WTC11 (cell line): ENCODE results near the gene NR4A3. TPM values are rescaled to one million over a fixed set of nuclear protein-coding genes. Genes with fewer than 3 reads are reported as not detected.

Experiments used
- ATAC-seq: fragments of 200-7000 bp; cut with Tn5 transposase; 2 replicates; pipeline ENCODE4 v1.10.0; 2021; ENCODE audit warnings: mild to moderate bottlenecking, moderate library complexity
- CTCF ChIA-PET: fragments of 300-600 bp; sonication (Branson Sonifier 250); formaldehyde crosslinking; loops from one replicate; lab custom pipeline; 2021; ENCODE audit warnings: antibody characterized with exemption; lab: Charles Lee
- POLR2A ChIA-PET: fragments of 350-600 bp; sonication (Branson Sonifier 250); formaldehyde crosslinking; loops from one replicate; lab custom pipeline; 2021; ENCODE audit warnings: antibody characterized with exemption; lab: Charles Lee
- DNase-seq: peaks from one replicate; pipeline ENCODE4 v3.0.0; 2021; ENCODE audit warnings: low spot score
- H3K27ac Mint-ChIP-seq: 2 replicates; pipeline ENCODE4 v1.8.0; 2021; ENCODE audit warnings: mixed read lengths
- H3K27me3 Mint-ChIP-seq: 2 replicates; pipeline ENCODE4 v1.8.0; 2021; ENCODE audit warnings: low read depth, mild to moderate bottlenecking, moderate library complexity, mixed read lengths
- H3K36me3 Mint-ChIP-seq: 2 replicates; pipeline ENCODE4 v1.8.0; 2021; ENCODE audit warnings: mixed read lengths
- H3K4me1 Mint-ChIP-seq: 2 replicates; pipeline ENCODE4 v1.8.0; 2022; ENCODE audit warnings: mixed read lengths
- H3K4me3 Mint-ChIP-seq: 2 replicates; pipeline ENCODE4 v1.8.0; 2021; ENCODE audit warnings: mild to moderate bottlenecking, moderate library complexity, mixed read lengths
- H3K9me3 Mint-ChIP-seq: 2 replicates; pipeline ENCODE4 v1.8.0; 2021; ENCODE audit warnings: mixed read lengths
- ATF1 ChIP-seq: sonication (generic); formaldehyde crosslinking; IDR thresholded peaks from 2 replicates; pipeline ENCODE4 v1.8.1; 2023; ENCODE audit warnings: mild to moderate bottlenecking, moderate library complexity, missing genetic modification reagents
- CREB1 ChIP-seq: sonication (generic); formaldehyde crosslinking; IDR thresholded peaks from 2 replicates; pipeline ENCODE4 v1.8.0; 2023; ENCODE audit warnings: mild to moderate bottlenecking, missing genetic modification reagents
- ESRRA ChIP-seq: sonication (generic); formaldehyde crosslinking; IDR thresholded peaks from 2 replicates; pipeline ENCODE4 v1.8.1; 2022; ENCODE audit warnings: mild to moderate bottlenecking, missing genetic modification reagents, borderline replicate concordance
- FOXP1 ChIP-seq: sonication (generic); formaldehyde crosslinking; IDR thresholded peaks from 2 replicates; pipeline ENCODE4 v1.8.0; 2022; ENCODE audit warnings: missing genetic modification reagents, mild to moderate bottlenecking, moderate library complexity, borderline replicate concordance
- GABPB1 ChIP-seq: sonication (generic); formaldehyde crosslinking; IDR thresholded peaks from 2 replicates; pipeline ENCODE4 v1.8.1; 2023; ENCODE audit warnings: mild to moderate bottlenecking, missing genetic modification reagents
- GRHL2 ChIP-seq: fragments of 250-450 bp; sonication (Bioruptor Pico); IDR thresholded peaks from 2 replicates; pipeline ENCODE4 v1.8.0; 2022; ENCODE audit warnings: mild to moderate bottlenecking, moderate library complexity; ENCODE audit not compliant: insufficient replicate concordance, severe bottlenecking
- GTF2I ChIP-seq: fragments of 250-450 bp; sonication (Bioruptor Pico); conservative IDR thresholded peaks from 2 replicates; pipeline ENCODE4 v1.4.0; 2021; ENCODE audit warnings: mild to moderate bottlenecking
- JUN ChIP-seq: sonication (generic); formaldehyde crosslinking; IDR thresholded peaks from 2 replicates; pipeline ENCODE4 v1.8.0; 2023; ENCODE audit warnings: mild to moderate bottlenecking, missing genetic modification reagents
- NFATC4 ChIP-seq: fragments of 250-450 bp; sonication (Bioruptor Pico); IDR thresholded peaks from 2 replicates; pipeline ENCODE4 v1.9.0; 2021; ENCODE audit warnings: mild to moderate bottlenecking
- NFE2L1 ChIP-seq: sonication (generic); formaldehyde crosslinking; IDR thresholded peaks from 2 replicates; pipeline ENCODE4 v1.8.1; 2023; ENCODE audit warnings: missing genetic modification reagents
- NR2C2 ChIP-seq: sonication (generic); formaldehyde crosslinking; IDR thresholded peaks from 2 replicates; pipeline ENCODE4 v1.8.0; 2022; ENCODE audit warnings: mild to moderate bottlenecking, missing genetic modification reagents
- RELA ChIP-seq: sonication (generic); formaldehyde crosslinking; IDR thresholded peaks from 2 replicates; pipeline ENCODE4 v1.8.1; 2022; ENCODE audit warnings: missing genetic modification reagents, mild to moderate bottlenecking, borderline replicate concordance
- SMAD4 ChIP-seq: sonication (generic); formaldehyde crosslinking; IDR thresholded peaks from 2 replicates; pipeline ENCODE4 v1.8.0; 2022; ENCODE audit warnings: mild to moderate bottlenecking, missing genetic modification reagents
- TEAD4 ChIP-seq: sonication (generic); formaldehyde crosslinking; IDR thresholded peaks from 2 replicates; pipeline ENCODE4 v1.8.0; 2022; ENCODE audit warnings: mild to moderate bottlenecking, missing genetic modification reagents
- ZNF232 ChIP-seq: sonication (generic); formaldehyde crosslinking; IDR thresholded peaks from 2 replicates; pipeline ENCODE4 v1.8.0; 2022; ENCODE audit warnings: mild to moderate bottlenecking, missing genetic modification reagents
- ZNF263 ChIP-seq: sonication (generic); formaldehyde crosslinking; IDR thresholded peaks from 2 replicates; pipeline ENCODE4 v1.8.1; 2022; ENCODE audit warnings: low read depth, mild to moderate bottlenecking, moderate library complexity, missing genetic modification reagents
- ZNF416 ChIP-seq: fragments of 250-450 bp; sonication (Bioruptor Pico); IDR thresholded peaks from 2 replicates; pipeline ENCODE4 v1.9.0; 2021; ENCODE audit warnings: mild to moderate bottlenecking, inconsistent platforms
- total RNA-seq: library from RNA; stranded (reverse); gene quantifications from 3 replicates; pipeline ENCODE4 v1.2.3, GENCODE V29; 2021
- TF ChIP-seq, protein P1 (sequence below): sonication (generic); formaldehyde crosslinking; IDR thresholded peaks from 2 replicates; pipeline ENCODE4 v1.8.0; 2022; ENCODE audit warnings: mild to moderate bottlenecking, missing genetic modification reagents
- TF ChIP-seq, protein P2 (sequence below): fragments of 250-450 bp; sonication (Bioruptor Pico); IDR thresholded peaks from 2 replicates; pipeline ENCODE4 v1.8.0; 2021; ENCODE audit warnings: mild to moderate bottlenecking
- TF ChIP-seq, protein P3 (sequence below): fragments of 250-450 bp; sonication (Bioruptor Pico); IDR thresholded peaks from 2 replicates; pipeline ENCODE4 v2.1.2; 2022; ENCODE audit warnings: mild to moderate bottlenecking, moderate library complexity
- TF ChIP-seq, protein P4 (sequence below): sonication (generic); formaldehyde crosslinking; conservative IDR thresholded peaks from 2 replicates; pipeline ENCODE4 v1.8.1; 2022; ENCODE audit warnings: mild to moderate bottlenecking, missing genetic modification reagents
- TF ChIP-seq, protein P5 (sequence below): sonication (generic); formaldehyde crosslinking; IDR thresholded peaks from 2 replicates; pipeline ENCODE4 v1.8.1; 2023; ENCODE audit warnings: mild to moderate bottlenecking, missing genetic modification reagents
- TF ChIP-seq, protein P6 (sequence below): sonication (generic); formaldehyde crosslinking; IDR thresholded peaks from 2 replicates; pipeline ENCODE4 v1.8.1; 2022; ENCODE audit warnings: low read depth, mild to moderate bottlenecking, moderate library complexity, missing genetic modification reagents, borderline replicate concordance
- TF ChIP-seq, protein P7 (sequence below): sonication (generic); formaldehyde crosslinking; IDR thresholded peaks from 2 replicates; pipeline ENCODE4 v1.8.1; 2023; ENCODE audit warnings: mild to moderate bottlenecking, missing genetic modification reagents, moderate library complexity
- TF ChIP-seq, protein P8 (sequence below): sonication (generic); formaldehyde crosslinking; IDR thresholded peaks from 2 replicates; pipeline ENCODE4 v1.8.0; 2023; ENCODE audit warnings: missing genetic modification reagents
- TF ChIP-seq, protein P9 (sequence below): fragments of 200-600 bp; IDR thresholded peaks from 2 replicates; pipeline ENCODE4 v1.8.0; 2022; ENCODE audit warnings: antibody characterized with exemption

NR4A3 gene
- total RNA-seq, 1 experiment from 2014 or later, result 0.57 TPM

DNA sequence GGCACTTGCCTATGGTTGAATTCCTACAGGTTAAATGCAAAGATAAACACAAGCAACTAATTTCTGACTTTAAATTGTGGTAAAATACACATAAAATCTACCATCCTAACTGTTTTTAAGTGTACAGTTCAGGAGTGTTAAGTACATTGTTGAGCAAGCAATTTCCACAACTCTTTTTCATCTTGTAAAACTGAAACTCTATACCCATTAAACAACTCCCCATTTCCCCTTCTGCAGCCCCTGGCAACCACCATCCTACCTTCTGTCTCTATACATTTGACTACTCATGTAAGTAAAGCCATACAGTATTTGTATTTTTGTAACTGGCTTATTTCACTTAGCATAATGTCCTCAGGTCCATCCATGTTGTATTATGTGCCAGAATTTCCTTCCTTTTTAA, 46.3 kb downstream of the NR4A3 start:
- H3K4me1 Mint-ChIP-seq, result peaks cover 7% of the 10 kb centered on the region
- CTCF ChIA-PET, result no interaction called here

DNA sequence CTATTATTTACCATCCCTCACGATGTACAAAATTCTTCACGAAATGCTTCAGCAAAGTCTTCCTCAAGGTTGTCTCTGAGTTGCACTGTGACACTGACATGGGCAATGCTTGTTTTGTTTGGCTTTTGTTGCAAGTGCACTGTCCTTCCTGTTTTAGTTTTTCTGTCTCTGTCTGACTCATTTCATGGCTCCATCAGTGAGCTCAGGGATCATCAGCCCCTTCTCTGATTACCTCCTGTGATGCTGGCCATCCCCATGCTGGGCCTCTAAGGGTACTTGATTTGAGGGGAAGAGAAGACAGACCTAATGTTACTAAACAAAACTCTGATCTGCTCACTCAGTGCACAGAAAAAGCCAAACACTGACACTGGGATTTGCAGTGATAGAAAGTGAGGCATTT, 47.2 kb downstream of the NR4A3 start:
- Mint-ChIP-seq H3K27me3 (no peaks in the 10 kb centered on the region), H3K9me3 (no peaks in the 10 kb centered on the region), H3K4me3 (no peak overlapping the region), H3K4me1 (peaks cover 4% of the 10 kb centered on the region), H3K36me3 (no peaks in the 10 kb centered on the region), H3K27ac (no peak overlapping the region)
- no peak for ATAC-seq
- no peak for DNase-seq
- ChIA-PET CTCF (no interaction called here), POLR2A (no interaction called here)
- TF ChIP-seq JUN (CRISPR knock-in tag) (no peak), NR2C2 (no peak), TEAD4 (CRISPR knock-in tag) (no peak), CREB1 (CRISPR knock-in tag) (no peak), GTF2I (CRISPR knock-in tag) (no peak), NFE2L1 (no peak), GABPB1 (CRISPR knock-in tag) (no peak), ZNF232 (no peak), NFATC4 (CRISPR knock-in tag) (no peak), ATF1 (no peak), ESRRA (CRISPR knock-in tag) (no peak), SMAD4 (no peak), GRHL2 (CRISPR knock-in tag) (no peak), RELA (CRISPR knock-in tag) (no peak)
- TF ChIP-seq, protein P1, sequence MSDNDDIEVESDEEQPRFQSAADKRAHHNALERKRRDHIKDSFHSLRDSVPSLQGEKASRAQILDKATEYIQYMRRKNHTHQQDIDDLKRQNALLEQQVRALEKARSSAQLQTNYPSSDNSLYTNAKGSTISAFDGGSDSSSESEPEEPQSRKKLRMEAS, result no peak
- TF ChIP-seq, protein P2, sequence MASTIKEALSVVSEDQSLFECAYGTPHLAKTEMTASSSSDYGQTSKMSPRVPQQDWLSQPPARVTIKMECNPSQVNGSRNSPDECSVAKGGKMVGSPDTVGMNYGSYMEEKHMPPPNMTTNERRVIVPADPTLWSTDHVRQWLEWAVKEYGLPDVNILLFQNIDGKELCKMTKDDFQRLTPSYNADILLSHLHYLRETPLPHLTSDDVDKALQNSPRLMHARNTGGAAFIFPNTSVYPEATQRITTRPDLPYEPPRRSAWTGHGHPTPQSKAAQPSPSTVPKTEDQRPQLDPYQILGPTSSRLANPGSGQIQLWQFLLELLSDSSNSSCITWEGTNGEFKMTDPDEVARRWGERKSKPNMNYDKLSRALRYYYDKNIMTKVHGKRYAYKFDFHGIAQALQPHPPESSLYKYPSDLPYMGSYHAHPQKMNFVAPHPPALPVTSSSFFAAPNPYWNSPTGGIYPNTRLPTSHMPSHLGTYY (CRISPR knock-in tag), result no peak
- TF ChIP-seq, protein P3, sequence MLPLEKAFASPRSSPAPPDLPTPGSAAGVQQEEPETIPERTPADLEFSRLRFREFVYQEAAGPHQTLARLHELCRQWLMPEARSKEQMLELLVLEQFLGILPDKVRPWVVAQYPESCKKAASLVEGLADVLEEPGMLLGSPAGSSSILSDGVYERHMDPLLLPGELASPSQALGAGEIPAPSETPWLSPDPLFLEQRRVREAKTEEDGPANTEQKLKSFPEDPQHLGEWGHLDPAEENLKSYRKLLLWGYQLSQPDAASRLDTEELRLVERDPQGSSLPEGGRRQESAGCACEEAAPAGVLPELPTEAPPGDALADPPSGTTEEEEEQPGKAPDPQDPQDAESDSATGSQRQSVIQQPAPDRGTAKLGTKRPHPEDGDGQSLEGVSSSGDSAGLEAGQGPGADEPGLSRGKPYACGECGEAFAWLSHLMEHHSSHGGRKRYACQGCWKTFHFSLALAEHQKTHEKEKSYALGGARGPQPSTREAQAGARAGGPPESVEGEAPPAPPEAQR (CRISPR knock-in tag), result no peak
- TF ChIP-seq, protein P4, sequence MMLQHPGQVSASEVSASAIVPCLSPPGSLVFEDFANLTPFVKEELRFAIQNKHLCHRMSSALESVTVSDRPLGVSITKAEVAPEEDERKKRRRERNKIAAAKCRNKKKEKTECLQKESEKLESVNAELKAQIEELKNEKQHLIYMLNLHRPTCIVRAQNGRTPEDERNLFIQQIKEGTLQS (CRISPR knock-in tag), result no peak
- TF ChIP-seq, protein P5, sequence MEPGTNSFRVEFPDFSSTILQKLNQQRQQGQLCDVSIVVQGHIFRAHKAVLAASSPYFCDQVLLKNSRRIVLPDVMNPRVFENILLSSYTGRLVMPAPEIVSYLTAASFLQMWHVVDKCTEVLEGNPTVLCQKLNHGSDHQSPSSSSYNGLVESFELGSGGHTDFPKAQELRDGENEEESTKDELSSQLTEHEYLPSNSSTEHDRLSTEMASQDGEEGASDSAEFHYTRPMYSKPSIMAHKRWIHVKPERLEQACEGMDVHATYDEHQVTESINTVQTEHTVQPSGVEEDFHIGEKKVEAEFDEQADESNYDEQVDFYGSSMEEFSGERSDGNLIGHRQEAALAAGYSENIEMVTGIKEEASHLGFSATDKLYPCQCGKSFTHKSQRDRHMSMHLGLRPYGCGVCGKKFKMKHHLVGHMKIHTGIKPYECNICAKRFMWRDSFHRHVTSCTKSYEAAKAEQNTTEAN (CRISPR knock-in tag), result no peak
- TF ChIP-seq, protein P6, sequence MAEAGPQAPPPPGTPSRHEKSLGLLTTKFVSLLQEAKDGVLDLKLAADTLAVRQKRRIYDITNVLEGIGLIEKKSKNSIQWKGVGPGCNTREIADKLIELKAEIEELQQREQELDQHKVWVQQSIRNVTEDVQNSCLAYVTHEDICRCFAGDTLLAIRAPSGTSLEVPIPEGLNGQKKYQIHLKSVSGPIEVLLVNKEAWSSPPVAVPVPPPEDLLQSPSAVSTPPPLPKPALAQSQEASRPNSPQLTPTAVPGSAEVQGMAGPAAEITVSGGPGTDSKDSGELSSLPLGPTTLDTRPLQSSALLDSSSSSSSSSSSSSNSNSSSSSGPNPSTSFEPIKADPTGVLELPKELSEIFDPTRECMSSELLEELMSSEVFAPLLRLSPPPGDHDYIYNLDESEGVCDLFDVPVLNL (CRISPR knock-in tag), result no peak

More for the DNA sequence above, 46.3 kb downstream of the NR4A3 start:
- H3K4me3 Mint-ChIP-seq, result no peak overlapping the region
- TF ChIP-seq, protein P7, sequence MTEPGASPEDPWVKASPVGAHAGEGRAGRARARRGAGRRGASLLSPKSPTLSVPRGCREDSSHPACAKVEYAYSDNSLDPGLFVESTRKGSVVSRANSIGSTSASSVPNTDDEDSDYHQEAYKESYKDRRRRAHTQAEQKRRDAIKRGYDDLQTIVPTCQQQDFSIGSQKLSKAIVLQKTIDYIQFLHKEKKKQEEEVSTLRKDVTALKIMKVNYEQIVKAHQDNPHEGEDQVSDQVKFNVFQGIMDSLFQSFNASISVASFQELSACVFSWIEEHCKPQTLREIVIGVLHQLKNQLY (CRISPR knock-in tag), result no peak
- TF ChIP-seq FOXP1, result no peak
- TF ChIP-seq, protein P8, sequence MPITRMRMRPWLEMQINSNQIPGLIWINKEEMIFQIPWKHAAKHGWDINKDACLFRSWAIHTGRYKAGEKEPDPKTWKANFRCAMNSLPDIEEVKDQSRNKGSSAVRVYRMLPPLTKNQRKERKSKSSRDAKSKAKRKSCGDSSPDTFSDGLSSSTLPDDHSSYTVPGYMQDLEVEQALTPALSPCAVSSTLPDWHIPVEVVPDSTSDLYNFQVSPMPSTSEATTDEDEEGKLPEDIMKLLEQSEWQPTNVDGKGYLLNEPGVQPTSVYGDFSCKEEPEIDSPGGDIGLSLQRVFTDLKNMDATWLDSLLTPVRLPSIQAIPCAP (CRISPR knock-in tag), result no peak
- no peak for TF ChIP-seq NFATC4 (CRISPR knock-in tag)
- TF ChIP-seq ZNF416 (CRISPR knock-in tag), result no peak
- TF ChIP-seq, protein P6 (CRISPR knock-in tag), result no peak
- TF ChIP-seq, protein P9, sequence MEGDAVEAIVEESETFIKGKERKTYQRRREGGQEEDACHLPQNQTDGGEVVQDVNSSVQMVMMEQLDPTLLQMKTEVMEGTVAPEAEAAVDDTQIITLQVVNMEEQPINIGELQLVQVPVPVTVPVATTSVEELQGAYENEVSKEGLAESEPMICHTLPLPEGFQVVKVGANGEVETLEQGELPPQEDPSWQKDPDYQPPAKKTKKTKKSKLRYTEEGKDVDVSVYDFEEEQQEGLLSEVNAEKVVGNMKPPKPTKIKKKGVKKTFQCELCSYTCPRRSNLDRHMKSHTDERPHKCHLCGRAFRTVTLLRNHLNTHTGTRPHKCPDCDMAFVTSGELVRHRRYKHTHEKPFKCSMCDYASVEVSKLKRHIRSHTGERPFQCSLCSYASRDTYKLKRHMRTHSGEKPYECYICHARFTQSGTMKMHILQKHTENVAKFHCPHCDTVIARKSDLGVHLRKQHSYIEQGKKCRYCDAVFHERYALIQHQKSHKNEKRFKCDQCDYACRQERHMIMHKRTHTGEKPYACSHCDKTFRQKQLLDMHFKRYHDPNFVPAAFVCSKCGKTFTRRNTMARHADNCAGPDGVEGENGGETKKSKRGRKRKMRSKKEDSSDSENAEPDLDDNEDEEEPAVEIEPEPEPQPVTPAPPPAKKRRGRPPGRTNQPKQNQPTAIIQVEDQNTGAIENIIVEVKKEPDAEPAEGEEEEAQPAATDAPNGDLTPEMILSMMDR, result no peak
- no peak for TF ChIP-seq ZNF263 (CRISPR knock-in tag)
- TF ChIP-seq, all 79 proteins: peak for 0
- Mint-ChIP-seq H3K9me3 (no peaks in the 10 kb centered on the region), H3K27me3 (no peaks in the 10 kb centered on the region), H3K36me3 (no peaks in the 10 kb centered on the region), H3K27ac (no peak overlapping the region)
- POLR2A ChIA-PET, result no interaction called here
- DNase-seq (no peak), ATAC-seq (no peak)
